NCI-H2196 treated with DMSO at 0.1 percent for 48 hours (cell line): ENCODE results near the gene KCNK5.

ENCODE experiments used
- DNase-seq: peaks from one replicate; lab custom pipeline; 2025; ENCODE audit not compliant: unreplicated experiment; lab: John Stamatoyannopoulos, UW

KCNK5 gene

DNA sequence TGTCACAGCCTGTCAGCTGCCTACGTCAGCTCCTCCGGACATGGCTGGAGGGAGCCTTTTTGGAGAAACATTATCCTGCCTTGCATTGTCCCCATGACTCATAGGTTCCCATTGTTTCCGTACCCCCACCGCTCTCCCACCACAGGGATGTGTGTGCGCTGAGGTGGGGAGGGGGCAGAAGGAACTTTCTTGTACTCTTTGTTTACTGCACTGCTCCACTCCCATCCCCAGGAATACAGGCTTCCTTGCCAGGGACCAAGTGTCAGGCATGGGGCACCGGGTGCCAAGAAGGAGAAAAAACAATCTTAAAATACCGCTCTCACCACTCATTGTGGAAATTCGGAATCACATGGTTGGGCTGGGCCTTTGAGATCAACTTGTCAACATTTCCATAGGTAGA lies 51.0 kb downstream of the KCNK5 start:
- DNase-seq, result no peak

DNA sequence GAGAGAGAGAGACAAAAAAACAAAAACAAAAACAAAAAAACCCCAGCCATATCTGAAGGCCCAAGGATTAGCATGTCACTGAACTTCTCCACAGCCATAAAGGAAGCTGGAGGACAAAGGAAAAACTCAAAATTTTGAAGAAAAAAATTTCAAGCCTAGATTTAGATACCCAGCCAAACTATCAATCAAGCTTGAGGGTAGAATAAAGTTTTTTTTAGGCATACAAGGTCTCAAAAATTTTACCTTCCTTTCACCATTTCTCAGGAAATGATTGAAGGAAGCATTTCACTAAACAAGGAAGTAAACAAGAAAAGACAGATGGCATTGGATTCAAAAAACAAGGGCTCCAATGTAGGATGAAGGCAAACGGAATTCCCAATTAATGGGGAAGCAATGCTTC lies 52.1 kb downstream of the KCNK5 start:
- no peak for DNase-seq

DNA sequence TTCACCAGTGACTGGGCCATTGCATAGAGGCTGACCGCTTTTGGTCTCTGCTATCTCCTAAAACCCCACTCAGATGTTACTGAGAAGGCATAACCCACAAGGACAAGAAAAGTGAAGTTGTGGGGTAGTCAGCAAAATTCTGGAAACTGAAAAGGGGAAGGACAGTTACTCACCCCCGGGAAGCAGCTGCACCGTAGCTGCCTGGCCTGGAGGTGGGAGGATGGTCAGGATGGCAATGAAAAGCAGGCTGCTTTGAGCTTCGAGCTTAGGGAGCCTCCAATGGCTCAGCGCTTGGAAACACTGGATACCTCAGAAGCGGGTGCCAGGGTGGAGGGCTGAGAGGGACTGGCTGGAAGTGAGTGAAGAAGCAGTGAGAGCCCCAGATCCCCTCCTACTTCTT lies 56.0 kb downstream of the KCNK5 start:
- no peak for DNase-seq

DNA sequence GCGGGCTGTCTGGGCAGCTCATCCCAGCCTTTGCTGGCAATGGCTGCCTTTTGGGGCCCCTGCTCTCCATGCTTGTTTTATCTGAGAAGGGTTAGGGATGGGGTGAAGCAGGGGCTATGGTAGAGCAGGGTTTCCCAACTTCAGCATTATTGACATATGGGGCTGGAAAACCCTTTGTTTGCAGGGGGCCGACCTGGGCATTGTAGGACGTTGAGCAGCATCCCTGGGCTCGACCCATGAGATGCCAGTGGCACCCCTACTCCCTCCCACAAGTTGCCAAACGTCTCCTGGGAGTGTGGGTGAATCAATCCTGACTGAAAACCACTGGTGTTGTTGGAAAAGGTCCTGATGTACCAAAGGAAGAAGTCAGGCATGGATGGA lies 56.9 kb downstream of the KCNK5 start:
- no peak for DNase-seq

DNA sequence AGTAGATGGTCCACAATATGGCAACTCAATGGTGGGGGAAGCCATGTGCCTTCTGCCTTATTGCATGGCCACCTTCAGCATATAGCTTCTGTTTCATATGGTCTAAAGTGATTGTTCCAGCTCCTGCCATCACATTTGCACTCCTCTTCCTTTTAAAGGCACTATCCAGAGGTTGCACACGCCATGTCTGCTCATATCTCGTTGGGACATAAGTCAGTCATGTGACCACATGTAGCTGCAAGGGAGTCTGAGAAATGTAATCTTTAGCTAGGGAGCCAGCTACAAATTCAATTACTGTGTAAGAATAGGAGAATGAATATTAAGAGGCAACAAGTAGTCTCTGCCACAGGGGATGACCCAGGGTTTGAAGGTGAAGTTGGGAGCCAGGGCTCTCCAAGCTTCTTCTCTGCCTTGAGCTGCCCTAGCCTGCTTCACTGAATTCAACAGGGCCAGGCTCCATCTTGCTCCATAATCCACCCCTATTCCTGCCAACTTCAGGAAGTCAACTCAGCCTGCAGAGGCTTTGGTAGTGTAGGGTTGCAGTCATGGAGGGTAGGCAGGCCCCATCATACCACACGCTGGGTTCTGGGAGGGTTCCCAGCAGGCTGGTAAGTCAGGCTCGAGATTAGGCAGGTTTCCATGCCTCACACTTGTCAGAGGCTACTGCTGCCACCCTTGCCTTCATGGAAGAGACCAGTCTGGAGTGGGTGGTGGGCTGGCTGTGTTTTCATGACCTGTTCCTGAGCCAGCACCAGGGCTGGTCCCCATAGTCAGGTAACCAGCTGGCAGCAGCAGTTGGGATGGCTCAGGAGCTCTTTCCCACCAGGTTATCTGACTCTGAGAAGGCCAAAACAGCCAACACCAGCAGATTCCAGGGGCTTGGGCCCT lies 57.5 kb downstream of the KCNK5 start:
- DNase-seq, result no peak

DNA sequence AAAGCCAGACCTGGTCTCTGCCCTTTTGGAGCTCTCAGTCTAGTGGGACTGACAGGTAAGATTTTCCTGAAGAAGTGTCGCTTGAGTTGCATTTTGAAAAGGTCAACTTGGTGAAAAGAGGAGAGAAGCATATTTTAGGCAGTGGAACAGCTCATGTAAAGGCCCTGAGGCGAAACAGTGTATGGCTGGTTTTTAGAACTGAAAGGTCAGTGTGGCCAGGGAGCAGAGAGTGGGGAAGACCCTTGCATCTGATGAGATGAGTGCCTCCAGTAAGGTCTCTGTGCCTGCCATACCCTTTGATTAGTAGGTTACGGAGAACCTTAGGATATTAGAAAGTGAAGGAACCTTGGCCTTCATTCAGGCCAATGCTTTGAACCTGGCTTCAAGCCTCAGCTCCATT lies 58.4 kb downstream of the KCNK5 start:
- no peak for DNase-seq

DNA sequence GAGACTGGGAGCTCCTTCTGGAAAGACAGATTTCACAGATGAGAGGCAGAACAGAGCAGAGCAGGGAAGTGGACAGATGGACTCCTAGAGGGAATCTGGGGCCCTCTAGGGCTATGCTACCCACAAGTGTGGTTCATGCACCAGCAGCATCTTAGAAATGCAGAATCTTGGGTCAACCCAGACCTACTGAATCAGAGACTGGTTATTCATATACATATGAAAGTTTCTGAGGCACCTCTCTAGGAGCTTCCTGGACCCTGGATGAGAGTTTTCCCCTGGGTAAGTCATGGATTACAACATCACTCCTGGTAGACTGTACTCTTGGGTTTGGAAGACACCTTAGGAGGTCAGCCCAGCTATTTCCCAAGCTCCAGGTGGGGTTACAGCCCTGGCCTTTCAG lies 58.9 kb downstream of the KCNK5 start:
- no peak for DNase-seq

DNA sequence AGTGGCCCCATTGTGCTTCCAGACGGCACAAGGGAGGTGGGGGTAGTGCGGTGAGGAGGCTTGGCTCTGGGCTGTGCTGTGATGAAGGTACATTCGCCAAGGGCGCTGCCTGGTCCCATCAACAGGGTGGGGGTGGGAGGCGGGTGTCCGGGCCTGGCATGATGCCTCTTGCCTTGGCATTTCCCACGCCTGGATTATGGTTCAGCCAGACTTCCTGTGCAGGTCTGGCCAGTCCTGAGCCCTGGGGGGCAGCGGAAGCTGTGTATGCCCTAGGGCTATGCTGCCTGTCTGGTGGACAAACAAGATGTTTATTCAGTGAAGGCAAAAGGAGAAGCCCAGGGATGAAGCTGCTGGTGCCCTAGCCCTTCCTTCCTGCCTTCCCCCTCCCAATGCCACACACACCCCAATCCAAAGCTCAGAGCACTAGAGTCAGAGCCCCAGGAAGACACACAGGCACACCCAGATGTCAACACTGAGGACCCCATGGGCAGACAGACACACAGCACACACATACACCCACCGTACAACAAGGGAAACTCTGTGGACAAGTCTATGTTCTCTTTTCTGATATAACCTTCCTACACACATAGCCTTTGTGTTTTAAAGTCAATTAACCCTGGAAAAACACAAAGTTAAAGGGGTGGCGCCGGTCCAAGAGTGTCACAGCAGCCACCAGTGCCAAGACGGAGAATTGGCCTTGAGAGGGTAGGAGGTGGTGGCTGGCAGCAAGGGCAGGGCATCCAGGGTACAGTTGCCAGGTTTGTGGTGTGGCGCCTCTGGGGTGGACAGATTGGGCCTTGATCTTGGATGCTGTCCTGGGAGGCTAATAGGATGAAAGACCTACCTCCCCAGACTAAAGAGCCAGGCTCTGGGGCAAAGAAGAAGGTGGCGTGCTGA lies 59.6 kb downstream of the KCNK5 start:
- peak; percentile 27 for DNase-seq

DNA sequence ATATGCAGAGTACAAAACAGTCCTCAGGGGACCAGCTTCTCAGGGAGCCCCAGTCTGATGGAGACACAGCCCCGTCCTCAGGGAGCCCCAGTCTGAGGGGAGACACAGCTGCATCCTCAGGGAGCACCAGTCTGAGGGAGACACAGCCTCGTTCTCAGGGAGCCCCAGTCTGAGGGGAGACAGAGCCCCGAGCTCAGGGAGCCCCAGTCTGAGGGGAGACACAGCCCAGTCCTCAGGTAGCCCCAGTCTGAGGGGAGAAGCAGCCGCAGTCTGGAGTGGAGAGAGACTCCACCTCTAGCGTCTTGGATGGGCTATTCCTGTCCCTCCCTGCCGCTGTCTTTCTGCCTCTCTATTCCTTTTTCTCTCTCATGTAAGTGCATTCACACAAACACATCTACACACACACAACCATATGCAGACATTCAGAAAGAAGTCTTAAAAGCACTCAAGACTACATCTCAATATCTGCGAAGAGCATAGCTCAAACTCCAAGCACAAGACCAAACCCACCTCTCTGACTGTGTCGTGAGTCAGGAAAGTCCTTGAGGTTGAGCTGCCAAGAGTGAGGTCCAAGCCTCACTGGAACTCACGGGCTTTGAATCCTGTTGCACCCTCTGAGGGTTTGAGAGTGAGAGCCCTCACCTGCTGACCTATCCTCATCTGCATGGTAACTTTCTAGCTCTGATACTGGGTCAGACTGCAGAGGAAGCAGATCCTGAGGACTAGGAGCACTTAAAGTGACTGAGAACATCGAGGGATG lies 61.2 kb downstream of the KCNK5 start:
- DNase-seq, result no peak

DNA sequence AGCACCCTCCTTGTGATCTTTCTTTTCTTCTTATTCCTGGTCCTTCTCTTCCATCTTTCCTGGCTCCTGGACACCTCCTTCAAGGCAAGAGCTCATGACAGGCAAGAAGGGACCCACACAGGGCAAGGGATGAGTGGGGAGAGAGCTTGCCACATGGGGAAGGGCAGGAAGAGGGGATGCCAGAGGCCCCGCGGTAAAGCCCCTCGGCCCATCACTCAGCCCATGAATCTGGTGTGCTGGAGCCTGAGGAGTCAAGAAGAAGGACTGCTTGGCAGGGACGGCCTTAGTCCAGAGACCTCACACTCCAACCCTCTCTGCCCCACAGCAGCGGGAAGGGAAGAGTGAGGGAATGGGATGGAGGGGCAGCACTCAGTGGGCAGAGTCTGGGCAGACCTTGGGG lies 62.0 kb downstream of the KCNK5 start:
- DNase-seq, result no peak

DNA sequence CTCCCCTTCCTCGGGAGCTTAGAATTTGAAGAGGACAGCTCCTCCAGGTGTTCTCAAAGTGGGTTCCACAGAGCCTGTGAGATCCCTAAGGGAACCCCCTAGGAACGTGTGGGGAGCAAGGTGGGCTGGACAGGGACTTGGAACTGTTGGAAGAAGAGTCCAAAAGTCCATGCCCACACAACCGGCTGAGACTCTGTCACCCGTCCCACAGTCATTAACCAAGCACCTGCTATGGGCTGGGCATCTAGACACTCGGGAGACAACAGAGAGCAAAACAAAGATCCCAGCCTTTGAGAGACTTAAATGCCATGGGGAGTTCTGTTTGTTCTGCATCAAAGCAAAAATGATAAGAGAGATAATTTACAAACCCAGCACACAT lies 62.4 kb downstream of the KCNK5 start:
- DNase-seq, result peak; percentile 14

DNA sequence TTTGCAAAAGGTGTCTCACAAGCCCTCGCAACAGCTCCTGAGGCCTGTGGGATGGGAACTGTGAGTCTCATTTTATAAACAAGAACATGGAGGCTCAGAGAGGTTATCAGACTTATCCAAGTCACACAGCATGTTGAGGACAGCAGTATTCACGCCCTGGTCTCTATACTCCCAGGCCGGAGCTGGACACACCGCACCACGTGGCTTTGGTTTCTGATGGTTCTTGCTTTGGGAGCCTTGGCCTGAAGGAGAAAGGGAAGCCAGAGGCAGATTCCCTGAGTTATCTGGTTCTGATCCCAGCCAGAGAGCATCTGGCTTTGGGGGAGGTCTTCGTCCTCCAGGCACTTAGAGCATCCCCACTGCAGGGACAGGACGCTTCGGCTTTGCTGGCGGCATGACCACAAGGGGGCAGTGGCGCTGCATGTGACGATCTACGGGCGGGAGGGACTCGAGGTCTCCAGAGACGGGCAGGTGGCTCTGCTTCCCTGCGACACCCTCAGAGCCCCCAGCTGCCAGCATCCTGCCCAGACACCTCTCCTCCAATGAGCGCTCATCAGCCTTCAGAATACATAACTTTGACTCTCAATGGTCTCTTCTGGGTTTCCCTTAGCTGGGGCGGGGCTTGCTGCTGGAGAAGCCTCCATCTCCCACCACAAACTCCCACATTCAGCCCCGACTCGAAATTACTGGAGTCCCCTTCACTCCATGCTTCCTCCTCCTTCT lies 62.9 kb downstream of the KCNK5 start:
- DNase-seq, result peak; percentile 61

DNA sequence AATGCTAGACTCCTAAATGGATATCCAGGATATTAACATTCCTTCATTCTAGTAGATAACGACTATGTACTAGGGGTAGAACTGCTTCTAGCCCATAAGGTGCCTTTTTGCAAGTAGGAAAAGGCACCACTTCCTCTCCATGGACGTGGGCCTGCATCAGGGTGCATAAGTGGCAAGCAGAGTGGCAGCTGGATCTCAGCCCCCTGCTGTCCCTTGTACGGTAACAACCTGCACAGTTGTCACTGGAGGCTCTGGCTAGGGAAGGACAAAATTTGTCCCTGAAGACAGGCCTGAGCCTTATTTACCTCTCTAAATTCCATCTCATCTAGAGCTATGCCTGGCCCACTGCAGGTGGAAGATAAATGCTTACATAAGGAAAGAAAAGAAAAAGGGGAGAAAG lies 71.8 kb downstream of the KCNK5 start:
- no peak for DNase-seq

DNA sequence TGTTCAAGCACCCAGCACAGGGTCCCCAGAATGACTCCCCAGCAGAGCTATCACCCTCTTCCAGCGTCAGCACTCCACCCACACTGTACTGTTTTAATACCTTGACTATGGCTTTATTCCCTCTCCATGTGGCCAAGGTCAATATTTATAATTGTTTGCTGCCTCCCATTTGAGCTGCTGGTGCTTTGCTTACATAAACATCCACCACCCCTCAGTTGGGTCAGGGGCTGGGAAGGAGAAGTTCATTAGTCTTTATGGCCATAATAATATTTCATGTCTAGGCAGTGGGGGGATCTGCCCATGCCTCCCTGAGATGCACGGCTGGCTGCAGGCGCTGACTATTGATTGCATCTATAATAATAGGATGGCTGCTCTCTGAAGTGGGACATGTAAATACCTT lies 72.5 kb downstream of the KCNK5 start:
- DNase-seq, result no peak

DNA sequence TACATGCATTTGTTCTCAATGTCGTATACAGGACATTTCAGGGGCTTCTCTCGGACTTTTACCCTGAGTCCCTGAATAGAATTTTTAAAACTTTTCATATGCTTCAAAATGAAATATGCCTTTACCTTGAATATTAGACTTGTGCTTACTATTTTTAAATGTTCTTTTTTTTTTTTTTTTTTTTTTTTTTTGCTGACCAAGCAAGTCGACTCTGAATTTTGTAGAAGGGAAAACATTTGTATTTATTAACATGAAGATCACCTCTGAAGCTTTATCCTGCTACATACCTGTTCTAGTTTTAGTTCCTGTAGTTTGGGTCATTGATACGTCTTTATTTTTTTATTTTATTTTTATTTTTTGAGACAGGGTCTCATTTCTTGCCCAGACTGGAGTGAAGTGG lies 74.6 kb downstream of the KCNK5 start:
- DNase-seq, result no peak

DNA sequence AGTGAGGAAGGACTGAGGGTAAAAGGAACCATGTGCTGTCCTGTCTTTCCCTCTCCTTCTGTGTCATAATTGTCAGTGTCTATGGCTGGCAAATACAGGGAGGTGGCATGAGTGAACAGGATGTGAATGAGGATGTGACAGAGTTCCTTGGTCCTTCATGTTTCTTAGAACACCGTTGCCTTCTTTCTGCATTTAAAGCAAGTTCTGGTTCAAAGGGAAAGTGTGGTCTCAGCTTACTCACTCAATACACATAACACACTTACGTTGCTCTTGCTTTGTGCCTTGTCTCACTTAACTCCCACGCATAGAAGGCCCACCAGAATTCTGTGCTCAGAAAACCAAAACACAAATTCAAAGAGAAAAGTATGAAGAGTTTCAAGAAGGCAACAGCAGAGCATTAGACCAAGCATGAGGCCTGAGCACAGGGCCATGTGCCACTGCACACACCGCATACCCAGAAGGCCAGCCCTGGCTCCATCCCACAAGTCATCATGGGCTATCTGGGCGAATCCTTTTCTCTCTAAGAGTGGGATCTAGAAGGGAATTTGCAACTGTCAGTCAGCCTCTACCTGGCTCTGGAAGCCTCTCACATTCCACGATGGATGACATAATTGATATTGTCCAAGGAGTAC lies 75.4 kb downstream of the KCNK5 start:
- no peak for DNase-seq

DNA sequence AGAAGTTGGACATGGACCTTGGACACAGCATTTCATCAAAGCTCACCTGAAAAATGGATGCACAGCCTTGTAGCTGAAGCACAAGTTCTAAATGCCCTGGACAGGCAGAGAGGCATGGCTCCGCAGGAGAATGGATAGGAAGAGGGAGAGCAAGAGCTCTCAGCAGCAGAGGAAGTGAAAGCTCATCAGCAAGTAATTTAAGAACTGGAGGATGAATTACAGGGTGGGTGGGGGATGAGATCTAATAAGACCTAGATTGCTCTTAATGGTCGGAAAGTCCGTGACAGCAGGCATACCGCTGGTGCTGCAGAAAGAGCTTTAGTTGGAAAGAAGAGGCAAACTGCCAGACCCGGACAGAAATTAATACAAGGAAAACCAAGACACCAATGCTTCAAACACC lies 77.0 kb downstream of the KCNK5 start:
- DNase-seq, result no peak

DNA sequence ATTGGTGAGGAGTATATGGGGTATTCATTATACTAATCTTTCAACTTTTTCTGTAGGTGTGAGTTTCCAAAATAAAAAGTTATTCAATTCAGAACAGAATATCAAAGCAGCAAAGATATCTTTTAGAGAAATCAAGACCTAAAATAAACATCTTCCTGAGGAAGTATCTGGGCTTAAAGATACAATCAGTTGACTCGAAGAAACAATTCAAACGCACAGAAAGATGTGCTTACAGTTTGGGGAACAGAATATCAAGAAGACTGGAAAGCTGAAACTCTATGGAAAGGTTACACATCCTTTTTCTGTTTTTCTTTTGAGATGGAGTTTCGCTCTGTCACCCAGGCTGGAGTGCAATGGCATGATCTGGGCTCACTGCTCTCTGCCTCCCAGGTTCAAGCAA lies 78.1 kb downstream of the KCNK5 start:
- DNase-seq, result no peak

DNA sequence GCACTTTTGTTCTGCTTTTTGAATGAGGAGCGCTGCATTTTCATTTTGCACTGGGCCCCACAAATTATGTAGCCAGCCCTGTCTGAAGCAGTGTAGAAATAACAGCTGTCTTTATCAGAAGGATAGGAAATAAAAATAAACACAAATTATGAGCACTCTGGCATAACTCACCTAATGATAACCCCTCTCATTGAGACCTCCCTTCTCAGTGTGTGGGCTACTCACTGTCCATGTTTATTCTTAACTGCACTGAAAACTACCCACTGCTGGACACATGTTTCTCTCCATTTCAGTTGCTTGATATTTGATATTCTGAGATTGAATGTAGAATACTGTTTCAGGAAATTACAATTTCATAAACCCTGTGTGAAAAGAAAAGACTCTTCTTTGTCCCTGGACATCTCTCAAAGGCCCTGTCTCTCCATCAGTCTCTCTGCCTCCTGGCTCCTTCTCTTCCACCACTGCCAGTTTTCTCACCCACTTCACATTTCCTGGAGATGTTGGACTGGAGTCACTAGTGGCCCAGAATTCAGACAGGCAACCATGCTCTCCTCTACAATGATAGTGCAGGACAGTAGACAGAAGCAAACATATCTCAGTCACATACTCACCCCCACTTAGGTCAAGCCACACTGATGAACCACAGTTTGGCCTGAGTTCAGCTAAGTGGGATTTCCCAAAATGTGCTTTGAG lies 84.6 kb downstream of the KCNK5 start:
- DNase-seq, result no peak
